ENCODE measurements around the gene WDR59.

Gene WDR59

GRCh38 chr16:74902161-74902560 lies 82.8 kb downstream of the WDR59 start:
- DNase-seq (ENCODE audit: low read depth): no peak

- DNase-seq (ENCODE audit: low read depth): no peak
Measured at GRCh38 chr16:74901606-74902005, 83.3 kb downstream of the WDR59 start.

- no peak for DNase-seq (ENCODE audit: low read depth)
Measured at GRCh38 chr16:74899816-74900215, 85.1 kb downstream of the WDR59 start.

GRCh38 chr16:74898659-74899058 lies 86.3 kb downstream of the WDR59 start:
- no peak for DNase-seq (ENCODE audit: low read depth)

GRCh38 chr16:74896389-74897370 lies 88.2 kb downstream of the WDR59 start:
- no peak for DNase-seq (ENCODE audit: low read depth)

- no peak for DNase-seq (ENCODE audit: low read depth)
Measured at GRCh38 chr16:74893541-74893940, 91.4 kb downstream of the WDR59 start.

- no peak for DNase-seq (ENCODE audit: low read depth)
Measured at GRCh38 chr16:74892574-74893461, 92.1 kb downstream of the WDR59 start.

GRCh38 chr16:74888888-74889287 lies 96.0 kb downstream of the WDR59 start:
- DNase-seq (ENCODE audit: low read depth): no peak

GRCh38 chr16:74888232-74888862 lies 96.6 kb downstream of the WDR59 start:
- no peak for DNase-seq (ENCODE audit: low read depth)

- DNase-seq (ENCODE audit: low read depth): no peak
Measured at GRCh38 chr16:74887084-74887483, 97.8 kb downstream of the WDR59 start.

GRCh38 chr16:74877706-74878105 lies 107.2 kb downstream of the WDR59 start:
- no peak for DNase-seq (ENCODE audit: low read depth)

GRCh38 chr16:74874912-74875546 lies 109.9 kb downstream of the WDR59 start:
- DNase-seq (ENCODE audit: low read depth): no peak

GRCh38 chr16:74874123-74874522 lies 110.8 kb downstream of the WDR59 start:
- no peak for DNase-seq (ENCODE audit: low read depth)

- no peak for DNase-seq (ENCODE audit: low read depth)
Measured at GRCh38 chr16:74872302-74872701, 112.6 kb downstream of the WDR59 start.

GRCh38 chr16:74871608-74872007 lies 113.3 kb downstream of the WDR59 start:
- no peak for DNase-seq (ENCODE audit: low read depth)

- DNase-seq (ENCODE audit: low read depth): no peak
Measured at GRCh38 chr16:74868501-74868900, 116.4 kb downstream of the WDR59 start.

GRCh38 chr16:74868035-74868434 lies 116.9 kb downstream of the WDR59 start:
- no peak for DNase-seq (ENCODE audit: low read depth)

GRCh38 chr16:74867281-74867849 lies 117.6 kb downstream of the WDR59 start:
- no peak for DNase-seq (ENCODE audit: low read depth)

- DNase-seq (ENCODE audit: low read depth): no peak
Measured at GRCh38 chr16:74865922-74866598, 118.9 kb downstream of the WDR59 start.

GRCh38 chr16:74862743-74863244 lies 122.1 kb downstream of the WDR59 start:
- no peak for DNase-seq (ENCODE audit: low read depth)

GRCh38 chr16:74852500-74852875 lies 132.4 kb downstream of the WDR59 start:
- no peak for DNase-seq (ENCODE audit: low read depth)
